Liver (tissue), 9 donors: Measurements from ENCODE around the gene KRTAP17-1. TPM values are rescaled to one million over a fixed set of nuclear protein-coding genes. Genes with fewer than 3 reads are reported as not detected.

Experiments
- DNase-seq: peaks from one replicate; pipeline ENCODE4 v3.0.0-alpha.2; 2017; ENCODE audit warnings: low spot score
- H3K27ac ChIP-seq, 2 donors: one replicate each; pipeline ENCODE4 v1.7.0; 2013; ENCODE audit warnings: inconsistent platforms in 2 of 2, low read length in 2 of 2, control low read depth in 1 of 2, low read depth in 1 of 2, mild to moderate bottlenecking in 1 of 2
- H3K27me3 ChIP-seq, 4 donors: one replicate each; pipeline versions ENCODE4 v1.6.1 to v1.7.0; 2013; ENCODE audit warnings: low read length in 3 of 4, inconsistent platforms in 1 of 4, mild to moderate bottlenecking in 1 of 4, moderate library complexity in 1 of 4; ENCODE audit not compliant: control insufficient read depth in 4 of 4, insufficient read depth in 4 of 4
- H3K36me3 ChIP-seq, 4 donors: one replicate each; pipeline versions ENCODE4 v1.6.1 to v1.7.0; 2013; ENCODE audit warnings: low read length in 3 of 4, mild to moderate bottlenecking in 3 of 4, low read depth in 1 of 4, moderate library complexity in 1 of 4; ENCODE audit not compliant: control insufficient read depth in 4 of 4, insufficient read depth in 3 of 4
- H3K4me1 ChIP-seq, 4 donors: one replicate each; pipeline versions ENCODE4 v1.6.1 to v1.7.0; 2013; ENCODE audit warnings: low read length in 3 of 4, mild to moderate bottlenecking in 3 of 4, moderate library complexity in 1 of 4; ENCODE audit not compliant: control insufficient read depth in 4 of 4, insufficient read depth in 4 of 4
- H3K4me3 ChIP-seq, 3 donors: one replicate each; pipeline versions ENCODE4 v1.6.1 to v1.7.0; 2013; ENCODE audit warnings: low read length in 3 of 3, control low read depth in 1 of 3, low read depth in 1 of 3, mild to moderate bottlenecking in 1 of 3
- H3K9ac ChIP-seq, 2 donors: one replicate each; pipeline ENCODE4 v1.7.0; 2013; ENCODE audit warnings: low read length in 2 of 2, mild to moderate bottlenecking in 2 of 2, moderate library complexity in 2 of 2, control low read depth in 1 of 2, low read depth in 1 of 2
- H3K9me3 ChIP-seq, 4 donors: one replicate each; pipeline versions ENCODE4 v1.6.1 to v1.7.0; 2013; ENCODE audit warnings: low read length in 3 of 4; ENCODE audit not compliant: control insufficient read depth in 4 of 4
- EGR1 ChIP-seq, 2 donors: IDR thresholded peaks; 2 replicates each; pipeline ENCODE4 v1.6.1; 2016 to 2018; ENCODE audit warnings: antibody characterized with exemption in 2 of 2, low read depth in 2 of 2
- FOXA1 ChIP-seq: IDR thresholded peaks from 2 replicates; pipeline ENCODE4 v1.6.1; 2016; ENCODE audit warnings: antibody characterized with exemption
- FOXA2 ChIP-seq: IDR thresholded peaks from 2 replicates; pipeline ENCODE4 v1.6.1; 2016; ENCODE audit warnings: antibody characterized with exemption
- GABPA ChIP-seq, 2 donors: IDR thresholded peaks in 1 of 2; conservative IDR thresholded peaks in 1 of 2; 2 replicates each; pipeline ENCODE4 v1.6.1; 2016; ENCODE audit warnings: antibody characterized with exemption in 2 of 2, mild to moderate bottlenecking in 1 of 2, moderate library complexity in 1 of 2
- HNF4A ChIP-seq, 2 donors: conservative IDR thresholded peaks; 2 replicates each; pipeline ENCODE4 v1.6.1; 2016; ENCODE audit warnings: antibody characterized with exemption in 2 of 2, mild to moderate bottlenecking in 2 of 2
- HNF4G ChIP-seq: IDR thresholded peaks from 2 replicates; pipeline ENCODE4 v1.6.1; 2016; ENCODE audit warnings: antibody characterized with exemption
- JUND ChIP-seq, 2 donors: IDR thresholded peaks; 2 replicates each; pipeline ENCODE4 v1.6.1; 2016; ENCODE audit warnings: antibody characterized with exemption in 2 of 2
- RAD21 ChIP-seq, 2 donors: IDR thresholded peaks; 2 replicates each; pipeline ENCODE4 v1.6.1; 2016; ENCODE audit warnings: antibody characterized with exemption in 2 of 2, mild to moderate bottlenecking in 2 of 2
- RXRA ChIP-seq, 2 donors: IDR thresholded peaks; 2 replicates each; pipeline ENCODE4 v1.6.1; 2017 to 2018; ENCODE audit warnings: antibody characterized with exemption in 2 of 2, mild to moderate bottlenecking in 1 of 2
- SP1 ChIP-seq: IDR thresholded peaks from 2 replicates; pipeline ENCODE4 v1.6.1; 2018; ENCODE audit warnings: antibody characterized with exemption, mild to moderate bottlenecking
- TAF1 ChIP-seq: conservative IDR thresholded peaks from 2 replicates; pipeline ENCODE4 v1.6.1; 2016; ENCODE audit warnings: antibody characterized with exemption, mild to moderate bottlenecking
- YY1 ChIP-seq: IDR thresholded peaks from 2 replicates; pipeline ENCODE4 v1.6.1; 2016; ENCODE audit warnings: antibody characterized with exemption, mild to moderate bottlenecking
- WGBS: extraction: QIAGEN DNeasy Blood & Tissue Kit; methylation state at CpG from one replicate; pipeline ENCODE4 v1.1.7; 2013; 5-methylcytosine and 5-hydroxymethylcytosine counted together
- polyA plus RNA-seq, 2 donors: library from polyadenylated mRNA; stranded (reverse) in 1 of 2; unstranded in 1 of 2; fragments of 200-250 nt in 1 of 2; fragments of >200 nt in 1 of 2; fragmentation: Nextera tagmentation in 1 of 2; extraction: Ambion mirVana in 1 of 2; gene quantifications; one replicate each; pipeline versions ENCODE4 v1.2.1 to v1.2.3, GENCODE V29; 2013 to 2015
- total RNA-seq, 2 donors: library from RNA; depleted of rRNA; stranded (reverse); fragments of >200 nt; gene quantifications; one replicate each; pipeline ENCODE4 v1.2.3, GENCODE V29; 2014
- TF ChIP-seq, protein P1 (sequence below): IDR thresholded peaks from 2 replicates; pipeline ENCODE4 v1.6.1; 2016; ENCODE audit warnings: antibody characterized with exemption
- TF ChIP-seq, protein P2 (sequence below): fragments of 150-350 bp; IDR thresholded peaks from 2 replicates; pipeline ENCODE4 v1.5.1; 2017; ENCODE audit warnings: improper control_type of control experiment, low read depth, low read length; ENCODE audit not compliant: missing input control
- TF ChIP-seq, protein P3 (sequence below): IDR thresholded peaks from 2 replicates; pipeline ENCODE4 v1.6.1; 2016; ENCODE audit warnings: antibody characterized with exemption, mild to moderate bottlenecking
- TF ChIP-seq, protein P4 (sequence below): IDR thresholded peaks from 2 replicates; pipeline ENCODE4 v1.6.1; 2016; ENCODE audit warnings: antibody characterized with exemption
- donor health status: healthy.
- donor health status: healthy.
- donor health status: healthy.
- donor health status: healthy.
- donor health status: healthy.

The KRTAP17-1 gene
- total and polyA plus RNA-seq, 4 donors: not detected

DNA sequence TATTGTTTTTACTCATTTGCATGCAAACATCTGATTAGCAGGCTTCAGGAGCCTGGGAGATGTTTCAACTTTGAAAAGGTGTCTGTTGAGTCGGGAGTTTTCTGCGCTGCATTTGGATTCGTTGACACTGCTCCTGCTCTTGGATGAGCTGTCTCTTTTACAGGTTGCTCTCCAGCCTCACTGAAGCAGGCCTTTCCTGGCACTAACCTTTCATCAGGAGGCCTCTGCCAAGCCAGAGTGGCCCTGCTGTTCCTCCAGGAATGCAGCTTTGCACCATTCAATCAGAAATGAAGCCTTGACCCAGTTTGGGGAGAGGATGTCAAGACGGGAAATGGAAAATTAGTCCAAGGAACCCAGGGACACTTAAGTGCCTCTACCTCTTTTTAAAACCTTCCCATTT lies 12.5 kb downstream of the KRTAP17-1 start:
- no peak for DNase-seq
- Histone ChIP-seq H3K9ac (no peak overlapping the region), H3K4me1 (no peaks in the 10 kb centered on the region), H3K36me3 (no peaks in the 10 kb centered on the region), H3K27ac (no peak overlapping the region), H3K9me3 (no peaks in the 10 kb centered on the region), H3K27me3 (peaks cover 0 to 11% (median 0%) of the 10 kb centered on the region in 4 donors), H3K4me3 (no peak overlapping the region)
- no peak for TF ChIP-seq YY1
- TF ChIP-seq, protein P1, sequence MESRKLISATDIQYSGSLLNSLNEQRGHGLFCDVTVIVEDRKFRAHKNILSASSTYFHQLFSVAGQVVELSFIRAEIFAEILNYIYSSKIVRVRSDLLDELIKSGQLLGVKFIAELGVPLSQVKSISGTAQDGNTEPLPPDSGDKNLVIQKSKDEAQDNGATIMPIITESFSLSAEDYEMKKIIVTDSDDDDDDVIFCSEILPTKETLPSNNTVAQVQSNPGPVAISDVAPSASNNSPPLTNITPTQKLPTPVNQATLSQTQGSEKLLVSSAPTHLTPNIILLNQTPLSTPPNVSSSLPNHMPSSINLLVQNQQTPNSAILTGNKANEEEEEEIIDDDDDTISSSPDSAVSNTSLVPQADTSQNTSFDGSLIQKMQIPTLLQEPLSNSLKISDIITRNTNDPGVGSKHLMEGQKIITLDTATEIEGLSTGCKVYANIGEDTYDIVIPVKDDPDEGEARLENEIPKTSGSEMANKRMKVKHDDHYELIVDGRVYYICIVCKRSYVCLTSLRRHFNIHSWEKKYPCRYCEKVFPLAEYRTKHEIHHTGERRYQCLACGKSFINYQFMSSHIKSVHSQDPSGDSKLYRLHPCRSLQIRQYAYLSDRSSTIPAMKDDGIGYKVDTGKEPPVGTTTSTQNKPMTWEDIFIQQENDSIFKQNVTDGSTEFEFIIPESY: no peak
- no peak for TF ChIP-seq HNF4A (conservative IDR thresholded peaks at IDR 0.05)
- TF ChIP-seq FOXA1: no peak
- TF ChIP-seq SP1: no peak
- TF ChIP-seq, protein P2, sequence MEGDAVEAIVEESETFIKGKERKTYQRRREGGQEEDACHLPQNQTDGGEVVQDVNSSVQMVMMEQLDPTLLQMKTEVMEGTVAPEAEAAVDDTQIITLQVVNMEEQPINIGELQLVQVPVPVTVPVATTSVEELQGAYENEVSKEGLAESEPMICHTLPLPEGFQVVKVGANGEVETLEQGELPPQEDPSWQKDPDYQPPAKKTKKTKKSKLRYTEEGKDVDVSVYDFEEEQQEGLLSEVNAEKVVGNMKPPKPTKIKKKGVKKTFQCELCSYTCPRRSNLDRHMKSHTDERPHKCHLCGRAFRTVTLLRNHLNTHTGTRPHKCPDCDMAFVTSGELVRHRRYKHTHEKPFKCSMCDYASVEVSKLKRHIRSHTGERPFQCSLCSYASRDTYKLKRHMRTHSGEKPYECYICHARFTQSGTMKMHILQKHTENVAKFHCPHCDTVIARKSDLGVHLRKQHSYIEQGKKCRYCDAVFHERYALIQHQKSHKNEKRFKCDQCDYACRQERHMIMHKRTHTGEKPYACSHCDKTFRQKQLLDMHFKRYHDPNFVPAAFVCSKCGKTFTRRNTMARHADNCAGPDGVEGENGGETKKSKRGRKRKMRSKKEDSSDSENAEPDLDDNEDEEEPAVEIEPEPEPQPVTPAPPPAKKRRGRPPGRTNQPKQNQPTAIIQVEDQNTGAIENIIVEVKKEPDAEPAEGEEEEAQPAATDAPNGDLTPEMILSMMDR: no peak
- no peak for TF ChIP-seq RXRA (IDR thresholded peaks at IDR 0.05)
- no peak for TF ChIP-seq RAD21 (IDR thresholded peaks at IDR 0.05)
- no peak for TF ChIP-seq FOXA2
- TF ChIP-seq, protein P3, sequence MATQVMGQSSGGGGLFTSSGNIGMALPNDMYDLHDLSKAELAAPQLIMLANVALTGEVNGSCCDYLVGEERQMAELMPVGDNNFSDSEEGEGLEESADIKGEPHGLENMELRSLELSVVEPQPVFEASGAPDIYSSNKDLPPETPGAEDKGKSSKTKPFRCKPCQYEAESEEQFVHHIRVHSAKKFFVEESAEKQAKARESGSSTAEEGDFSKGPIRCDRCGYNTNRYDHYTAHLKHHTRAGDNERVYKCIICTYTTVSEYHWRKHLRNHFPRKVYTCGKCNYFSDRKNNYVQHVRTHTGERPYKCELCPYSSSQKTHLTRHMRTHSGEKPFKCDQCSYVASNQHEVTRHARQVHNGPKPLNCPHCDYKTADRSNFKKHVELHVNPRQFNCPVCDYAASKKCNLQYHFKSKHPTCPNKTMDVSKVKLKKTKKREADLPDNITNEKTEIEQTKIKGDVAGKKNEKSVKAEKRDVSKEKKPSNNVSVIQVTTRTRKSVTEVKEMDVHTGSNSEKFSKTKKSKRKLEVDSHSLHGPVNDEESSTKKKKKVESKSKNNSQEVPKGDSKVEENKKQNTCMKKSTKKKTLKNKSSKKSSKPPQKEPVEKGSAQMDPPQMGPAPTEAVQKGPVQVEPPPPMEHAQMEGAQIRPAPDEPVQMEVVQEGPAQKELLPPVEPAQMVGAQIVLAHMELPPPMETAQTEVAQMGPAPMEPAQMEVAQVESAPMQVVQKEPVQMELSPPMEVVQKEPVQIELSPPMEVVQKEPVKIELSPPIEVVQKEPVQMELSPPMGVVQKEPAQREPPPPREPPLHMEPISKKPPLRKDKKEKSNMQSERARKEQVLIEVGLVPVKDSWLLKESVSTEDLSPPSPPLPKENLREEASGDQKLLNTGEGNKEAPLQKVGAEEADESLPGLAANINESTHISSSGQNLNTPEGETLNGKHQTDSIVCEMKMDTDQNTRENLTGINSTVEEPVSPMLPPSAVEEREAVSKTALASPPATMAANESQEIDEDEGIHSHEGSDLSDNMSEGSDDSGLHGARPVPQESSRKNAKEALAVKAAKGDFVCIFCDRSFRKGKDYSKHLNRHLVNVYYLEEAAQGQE: no peak
- no peak for TF ChIP-seq JUND (IDR thresholded peaks at IDR 0.05)
- no peak for TF ChIP-seq TAF1
- WGBS: 83% methylated on average over 4 of the region's 4 CpGs

DNA sequence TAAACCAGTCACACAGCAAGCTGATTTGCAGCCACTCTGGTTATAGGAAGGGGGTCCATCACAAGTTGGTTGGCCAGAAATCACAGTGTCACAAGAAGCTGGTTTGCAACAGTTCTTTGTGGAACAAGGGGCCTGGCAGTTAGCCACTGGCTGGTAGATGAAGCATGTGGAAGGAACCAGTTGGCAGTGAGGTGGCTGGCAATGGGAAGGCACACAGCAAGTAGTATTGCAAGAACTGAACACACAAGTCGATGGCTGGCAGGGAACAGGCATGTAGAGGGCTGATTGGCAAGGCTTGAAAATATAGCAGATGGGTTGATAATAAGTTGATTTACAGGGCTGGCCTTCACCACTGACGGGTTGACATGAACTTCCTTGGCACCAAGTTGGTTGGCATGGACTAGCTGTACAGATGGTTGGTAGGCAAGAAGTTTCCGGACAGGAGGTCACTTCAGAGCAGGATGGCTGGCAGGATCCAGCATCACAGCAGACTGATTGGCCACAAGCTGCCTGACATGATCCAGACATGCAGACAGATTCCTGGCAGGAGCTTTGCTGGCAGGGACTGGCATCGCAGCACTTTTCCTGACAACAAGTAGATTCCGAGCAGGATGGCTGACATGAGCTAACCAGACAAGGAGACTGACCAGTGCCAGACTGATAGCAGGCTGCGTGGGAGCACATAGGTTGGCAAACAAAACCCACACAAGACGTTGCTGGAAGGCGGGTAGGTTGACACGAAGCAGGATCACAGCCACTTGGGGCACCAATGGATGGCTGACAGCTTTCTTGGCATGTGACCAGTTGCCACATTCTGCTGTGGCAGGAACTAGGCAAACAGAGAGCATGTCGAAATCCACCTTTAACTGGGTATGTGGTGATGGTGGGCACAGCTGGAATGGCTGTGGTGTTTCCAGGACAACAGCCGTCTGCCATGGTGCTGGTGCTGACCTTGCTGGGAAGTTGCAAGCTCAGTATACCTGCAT lies 13.3 kb downstream of the KRTAP17-1 start, which contains the start of gene KRTAP29-1:
KRTAP29-1 (minus strand) TSS at position 936 of the 986 bp plus-strand sequence; CDS start at position 936, 0 bp downstream.
- DNase-seq: no peak
- Histone ChIP-seq H3K9ac (no peak within 1 kb of the TSS), H3K27me3 (peaks cover 0 to 6% (median 0%) of the 10 kb centered on the region in 4 donors), H3K4me1 (no peaks in the 10 kb centered on the region), H3K9me3 (no peaks in the 10 kb centered on the region), H3K4me3 (no peak within 1 kb of the TSS), H3K27ac (no peak within 1 kb of the TSS), H3K36me3 (no peaks in the 10 kb centered on the region)
- TF ChIP-seq, protein P4, sequence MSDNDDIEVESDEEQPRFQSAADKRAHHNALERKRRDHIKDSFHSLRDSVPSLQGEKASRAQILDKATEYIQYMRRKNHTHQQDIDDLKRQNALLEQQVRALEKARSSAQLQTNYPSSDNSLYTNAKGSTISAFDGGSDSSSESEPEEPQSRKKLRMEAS: no peak
- TF ChIP-seq HNF4G: no peak
- no peak for TF ChIP-seq EGR1 (IDR thresholded peaks at IDR 0.05; ENCODE audit: low read depth in 2 of 2)
- TF ChIP-seq RXRA (IDR thresholded peaks at IDR 0.05): no peak
- TF ChIP-seq HNF4A (conservative IDR thresholded peaks at IDR 0.05): no peak
- TF ChIP-seq TAF1: no peak
- TF ChIP-seq GABPA (IDR thresholded peaks at IDR 0.05 in 1 of 2, conservative IDR thresholded peaks at IDR 0.05 in 1 of 2): no peak
- TF ChIP-seq FOXA1: no peak
- no peak for TF ChIP-seq RAD21 (IDR thresholded peaks at IDR 0.05)
- 65% methylated on average over 11 of the region's 11 CpGs for WGBS
